Mucosa of descending colon (tissue), 3 donors: ENCODE data around the gene PAPSS1. TPM values are rescaled to one million over a fixed set of nuclear protein-coding genes. Genes with fewer than 3 reads are reported as not detected.

Experiments used
- ATAC-seq: fragments of 200-7000 bp; cut with Tn5 transposase; one replicate; pipeline ENCODE4 v1.9.1; 2020; ENCODE audit warnings: mild to moderate bottlenecking, moderate library complexity
- DNase-seq, 3 donors: peaks; one replicate each; pipeline ENCODE4 v3.0.0-alpha.2; 2020
- H3K36me3 ChIP-seq: fragments of 200-600 bp; one replicate; pipeline ENCODE4 v1.8.0; 2021; ENCODE audit warnings: low read depth, mild to moderate bottlenecking
- H3K4me1 ChIP-seq: fragments of 200-600 bp; one replicate; pipeline ENCODE4 v1.8.0; 2021; ENCODE audit warnings: low read depth, mild to moderate bottlenecking
- H3K4me3 ChIP-seq: fragments of 200-600 bp; one replicate; pipeline ENCODE4 v1.8.0; 2021; ENCODE audit warnings: mild to moderate bottlenecking
- H3K9me3 ChIP-seq: fragments of 200-600 bp; one replicate; pipeline ENCODE4 v1.8.0; 2021; ENCODE audit warnings: mild to moderate bottlenecking
- CTCF ChIP-seq: fragments of 200-600 bp; IDR thresholded peaks from one replicate; pipeline ENCODE4 v1.8.0; 2022; ENCODE audit warnings: antibody characterized with exemption, mild to moderate bottlenecking
- intact Hi-C, 2 donors: fragments of 100-400 bp; cut with DNase I in 1 of 2; cut with micrococcal nuclease in 1 of 2; formaldehyde crosslinking; loops; one replicate each; pipeline versions ENCODE4 v1.11.0 to v1.11.1; 2022; cut with DNase I, micrococcal nuclease
- total RNA-seq, 3 donors: library from RNA; stranded (reverse); fragmentation: NEBNext Ultra II Directional in 2 of 3; extraction: Animal tissue kit (Norgen Biotek cat#: 25700) in 2 of 3; gene quantifications; one replicate each; pipeline versions ENCODE4 v1.2.1 to v1.2.4, GENCODE V29; 2021 to 2023
- donor health status: DM: no; HTN: no; CAD: no; lungs with moderate emphysema.
- donor health status: DM: no; HTN: no; CAD: no.
- donor health status: DM: no; HTN: yes; CAD: no.

PAPSS1 gene
- total RNA-seq, 3 donors from 2014 or later, result 20.3 to 26.8 (median 20.7) TPM

- intact Hi-C loops, result no loop called here
- H3K4me3 ChIP-seq, result no peak overlapping the region
- no peaks in the 10 kb centered on the region for H3K36me3 ChIP-seq
- ATAC-seq, result no peak
- H3K9me3 ChIP-seq, result no peaks in the 10 kb centered on the region
- no peaks in the 10 kb centered on the region for H3K4me1 ChIP-seq
- TF ChIP-seq CTCF, result no peak
- no peak for DNase-seq
These were observed 120.2 kb downstream of the PAPSS1 start for GRCh38 chr4:107599841-107600240.

DNA sequence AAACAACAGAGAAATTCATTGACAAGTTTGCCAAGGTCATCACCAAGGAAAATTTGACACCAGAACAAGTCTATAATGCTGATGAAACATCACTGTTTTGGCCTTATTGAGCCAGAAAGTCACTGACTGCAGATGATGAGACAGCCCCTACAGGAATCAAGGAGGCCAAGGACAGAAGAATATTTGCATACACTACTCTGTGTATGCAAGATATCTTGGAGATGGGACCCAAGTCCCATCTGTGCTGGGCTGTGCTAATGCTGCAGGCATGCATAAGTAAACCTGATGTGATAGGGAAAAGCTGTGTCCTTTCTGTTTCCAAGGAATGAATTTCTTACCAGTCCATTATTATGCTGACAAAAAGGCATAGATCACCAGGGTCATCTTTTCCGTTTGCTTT, 126.8 kb downstream of the PAPSS1 start:
- Histone ChIP-seq H3K4me1 (no peaks in the 10 kb centered on the region), H3K4me3 (no peak overlapping the region), H3K36me3 (no peaks in the 10 kb centered on the region), H3K9me3 (peaks cover 21% of the 10 kb centered on the region)
- ATAC-seq (no peak), DNase-seq (no peak)
- intact Hi-C loops, result no loop called here
- TF ChIP-seq CTCF, result no peak

- Histone ChIP-seq H3K4me1 (no peaks in the 10 kb centered on the region), H3K36me3 (no peaks in the 10 kb centered on the region), H3K9me3 (peaks cover 21% of the 10 kb centered on the region), H3K4me3 (no peak overlapping the region)
- intact Hi-C loops, result no loop called here
- TF ChIP-seq CTCF, result no peak
- DNase-seq (no peak), ATAC-seq (no peak)
These were observed 127.5 kb downstream of the PAPSS1 start for GRCh38 chr4:107592519-107592918.

- H3K9me3 ChIP-seq, result peaks cover 21% of the 10 kb centered on the region
- no peaks in the 10 kb centered on the region for H3K36me3 ChIP-seq
- no peak overlapping the region for H3K4me3 ChIP-seq
- no peak for ATAC-seq
- intact Hi-C loops, result no loop called here
- TF ChIP-seq CTCF, result no peak
- DNase-seq, result no peak
- H3K4me1 ChIP-seq, result no peaks in the 10 kb centered on the region
These were observed 130.8 kb downstream of the PAPSS1 start for GRCh38 chr4:107589269-107589668.

GRCh38 chr4:107586371-107586770, 133.7 kb downstream of the PAPSS1 start:
- peaks cover 21% of the 10 kb centered on the region for H3K9me3 ChIP-seq
- no peak for TF ChIP-seq CTCF
- ATAC-seq (no peak), DNase-seq (no peak)
- intact Hi-C loops, result no loop called here
- no peak overlapping the region for H3K4me3 ChIP-seq
- no peaks in the 10 kb centered on the region for H3K36me3 ChIP-seq
- no peaks in the 10 kb centered on the region for H3K4me1 ChIP-seq

GRCh38 chr4:107579099-107579498, 140.9 kb downstream of the PAPSS1 start:
- H3K4me3 ChIP-seq, result no peak overlapping the region
- intact Hi-C loops, result no loop called here
- ATAC-seq (no peak), DNase-seq (no peak)
- no peak for TF ChIP-seq CTCF
- H3K4me1 ChIP-seq, result no peaks in the 10 kb centered on the region
- H3K9me3 ChIP-seq, result no peaks in the 10 kb centered on the region
- no peaks in the 10 kb centered on the region for H3K36me3 ChIP-seq
